ENCODE results near the gene KIF16B.

DNA sequence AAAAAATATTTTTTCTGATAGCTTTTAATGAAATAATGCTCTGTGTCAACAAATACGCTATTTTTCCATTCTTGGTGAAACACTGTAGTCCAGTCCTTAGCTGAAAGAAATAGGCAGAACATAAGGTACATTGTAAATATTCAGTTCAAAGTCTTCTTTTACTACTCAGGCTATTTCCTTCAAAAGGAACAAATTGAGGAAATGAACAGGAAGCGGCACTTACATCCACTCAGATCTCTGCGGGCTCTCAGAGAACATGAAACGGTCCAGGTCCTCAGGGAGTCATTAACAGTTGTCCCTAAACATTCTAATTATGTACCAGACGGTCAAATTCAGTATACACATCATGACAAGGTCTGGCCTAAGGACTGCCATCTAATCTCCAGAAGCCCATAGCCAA lies 212.6 kb downstream of the KIF16B start:
- no peak for TF ChIP-seq POLR2A (IDR thresholded peaks at IDR 0.05)
- TF ChIP-seq, protein P1, sequence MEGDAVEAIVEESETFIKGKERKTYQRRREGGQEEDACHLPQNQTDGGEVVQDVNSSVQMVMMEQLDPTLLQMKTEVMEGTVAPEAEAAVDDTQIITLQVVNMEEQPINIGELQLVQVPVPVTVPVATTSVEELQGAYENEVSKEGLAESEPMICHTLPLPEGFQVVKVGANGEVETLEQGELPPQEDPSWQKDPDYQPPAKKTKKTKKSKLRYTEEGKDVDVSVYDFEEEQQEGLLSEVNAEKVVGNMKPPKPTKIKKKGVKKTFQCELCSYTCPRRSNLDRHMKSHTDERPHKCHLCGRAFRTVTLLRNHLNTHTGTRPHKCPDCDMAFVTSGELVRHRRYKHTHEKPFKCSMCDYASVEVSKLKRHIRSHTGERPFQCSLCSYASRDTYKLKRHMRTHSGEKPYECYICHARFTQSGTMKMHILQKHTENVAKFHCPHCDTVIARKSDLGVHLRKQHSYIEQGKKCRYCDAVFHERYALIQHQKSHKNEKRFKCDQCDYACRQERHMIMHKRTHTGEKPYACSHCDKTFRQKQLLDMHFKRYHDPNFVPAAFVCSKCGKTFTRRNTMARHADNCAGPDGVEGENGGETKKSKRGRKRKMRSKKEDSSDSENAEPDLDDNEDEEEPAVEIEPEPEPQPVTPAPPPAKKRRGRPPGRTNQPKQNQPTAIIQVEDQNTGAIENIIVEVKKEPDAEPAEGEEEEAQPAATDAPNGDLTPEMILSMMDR (IDR thresholded peaks at IDR 0.05), result no peak

All from uterus (tissue), 2 donors.